IPS DF 6.9 (cell line): Measurements from ENCODE around the gene SUSD2.
"Not testable (repeated sequence)": the region's sequence is repeated elsewhere in the genome, so short reads cannot be mapped to it uniquely, and the experiment has no call there.

ENCODE experiments used
- DNase-seq: peaks from one replicate; pipeline ENCODE4 v3.0.0-alpha.2; 2013; ENCODE audit warnings: low read depth, low spot score
- H3K27ac ChIP-seq: one replicate; pipeline ENCODE4 v1.5.1; 2013; ENCODE audit warnings: low read length, control low read depth
- H3K27me3 ChIP-seq: 2 replicates; pipeline ENCODE4 v1.6.1; 2013; ENCODE audit warnings: mild to moderate bottlenecking, low read length; ENCODE audit not compliant: control insufficient read depth, insufficient read depth
- H3K36me3 ChIP-seq: 2 replicates; pipeline ENCODE4 v1.6.1; 2013; ENCODE audit warnings: low read length; ENCODE audit not compliant: control insufficient read depth, insufficient read depth
- H3K4me1 ChIP-seq: 2 replicates; pipeline ENCODE4 v1.6.1; 2013; ENCODE audit warnings: low read length; ENCODE audit not compliant: control insufficient read depth, insufficient read depth
- H3K4me3 ChIP-seq: 2 replicates; pipeline ENCODE4 v1.5.1; 2013; ENCODE audit warnings: mild to moderate bottlenecking, low read length
- H3K9me3 ChIP-seq: 2 replicates; pipeline ENCODE4 v1.6.1; 2013; ENCODE audit warnings: low read length, inconsistent platforms; ENCODE audit not compliant: control insufficient read depth, insufficient read depth
- WGBS: extraction: QIAGEN DNeasy Blood & Tissue Kit; methylation state at CpG from one replicate; pipeline ENCODE4 v1.1.7; 2013; ENCODE audit warnings: mixed read lengths, missing lambda C conversion rate; ENCODE audit not compliant: insufficient read length, insufficient coverage; 5-methylcytosine and 5-hydroxymethylcytosine counted together

The SUSD2 gene

GRCh38 chr22:24232725-24233124 lies 51.4 kb downstream of the SUSD2 start:
- no peaks in the 10 kb centered on the region; the same call in 1 of the 2 replicates for H3K4me1 ChIP-seq
- H3K36me3 ChIP-seq, result no peaks in the 10 kb centered on the region
- H3K27me3 ChIP-seq, result no peaks in the 10 kb centered on the region
- no peak overlapping the region for H3K27ac ChIP-seq
- H3K9me3 ChIP-seq, result no peaks in the 10 kb centered on the region
- no peak overlapping the region for H3K4me3 ChIP-seq
- no CpG with 5 or more reads among the region's 15 CpGs for WGBS
- DNase-seq, result no peak

GRCh38 chr22:24233235-24233634 lies 51.9 kb downstream of the SUSD2 start:
- no CpG with 5 or more reads among the region's 13 CpGs for WGBS
- no peak overlapping the region for H3K4me3 ChIP-seq
- no peaks in the 10 kb centered on the region for H3K36me3 ChIP-seq
- H3K27me3 ChIP-seq, result no peaks in the 10 kb centered on the region
- no peaks in the 10 kb centered on the region; the same call in 1 of the 2 replicates for H3K4me1 ChIP-seq
- no peak for DNase-seq
- no peaks in the 10 kb centered on the region for H3K9me3 ChIP-seq
- no peak overlapping the region for H3K27ac ChIP-seq

GRCh38 chr22:24233816-24234215 lies 52.5 kb downstream of the SUSD2 start:
- H3K27ac ChIP-seq, result no peak overlapping the region
- no CpG with 5 or more reads among the region's 14 CpGs for WGBS
- H3K27me3 ChIP-seq, result no peaks in the 10 kb centered on the region
- H3K4me1 ChIP-seq, result no peaks in the 10 kb centered on the region; the same call in 1 of the 2 replicates
- no peaks in the 10 kb centered on the region for H3K36me3 ChIP-seq
- no peak overlapping the region for H3K4me3 ChIP-seq
- no peak for DNase-seq
- no peaks in the 10 kb centered on the region for H3K9me3 ChIP-seq

- no peaks in the 10 kb centered on the region for H3K9me3 ChIP-seq
- WGBS, result no CpG with 5 or more reads among the region's 4 CpGs
- no peaks in the 10 kb centered on the region; the same call in 1 of the 2 replicates for H3K4me1 ChIP-seq
- no peak for DNase-seq
- H3K36me3 ChIP-seq, result no peaks in the 10 kb centered on the region
- H3K27me3 ChIP-seq, result no peaks in the 10 kb centered on the region
- H3K4me3 ChIP-seq, result no peak overlapping the region
- H3K27ac ChIP-seq, result no peak overlapping the region
Observed at GRCh38 chr22:24235315-24235714, 54.0 kb downstream of the SUSD2 start.

GRCh38 chr22:24236656-24237055 lies 55.4 kb downstream of the SUSD2 start:
- Histone ChIP-seq H3K4me3 (no peak overlapping the region), H3K27ac (no peak overlapping the region), H3K36me3 (no peaks in the 10 kb centered on the region), H3K4me1 (no peaks in the 10 kb centered on the region), H3K27me3 (no peaks in the 10 kb centered on the region), H3K9me3 (no peaks in the 10 kb centered on the region)
- no CpG with 5 or more reads among the region's 4 CpGs for WGBS
- DNase-seq, result no peak

- H3K4me3 ChIP-seq, H3K9me3 ChIP-seq, H3K36me3 ChIP-seq, H3K27ac ChIP-seq, DNase-seq, H3K4me1 ChIP-seq, H3K27me3 ChIP-seq: not testable (repeated sequence)
- WGBS, result no CpG with 5 or more reads among the region's 13 CpGs
Observed at GRCh38 chr22:24238101-24238694, 56.9 kb downstream of the SUSD2 start.
